BJ (cell line): ENCODE results near the gene TRIP11. TPM values are rescaled to one million over a fixed set of nuclear protein-coding genes. Genes with fewer than 3 reads are reported as not detected.

Source experiments
- CTCF ChIA-PET: fragments of 350-600 bp; formaldehyde crosslinking; extraction: SDS; loops from one replicate; lab custom pipeline; 2021; ENCODE audit warnings: antibody characterized with exemption, inconsistent platforms; lab: Yijun Ruan, JAX
- POLR2A ChIA-PET: fragments of 300-600 bp; sonication (Branson Sonifier 250); formaldehyde crosslinking; extraction: SDS; loops from one replicate; lab custom pipeline; 2021; ENCODE audit warnings: antibody characterized with exemption; lab: Charles Lee
- DNase-seq: peaks from one replicate; pipeline ENCODE4 v3.0.0-alpha.2; 2011; ENCODE audit warnings: low read depth
- H3K27me3 ChIP-seq: 2 replicates; pipeline ENCODE4 v1.6.0; 2011; ENCODE audit warnings: low read length; ENCODE audit not compliant: control insufficient read depth, insufficient read depth
- H3K36me3 ChIP-seq: 2 replicates; pipeline ENCODE4 v1.5.1; 2011; ENCODE audit warnings: low read length; ENCODE audit not compliant: control insufficient read depth, insufficient read depth
- H3K4me3 ChIP-seq: 2 replicates; pipeline ENCODE4 v1.5.1; 2011; ENCODE audit warnings: low read depth, mild to moderate bottlenecking, control low read depth, low read length
- CTCF ChIP-seq: IDR thresholded peaks from 2 replicates; pipeline ENCODE4 v1.5.1; 2011; ENCODE audit warnings: low read depth, mild to moderate bottlenecking, control low read depth, inconsistent platforms, low read length, moderate library complexity; ENCODE audit not compliant: insufficient read depth
- polyA plus RNA-seq: library from polyadenylated mRNA; depleted of rRNA; stranded (reverse); fragments of >200 nt; gene quantifications from 2 replicates; pipeline ENCODE4 v1.2.3, GENCODE V29; 2011

TRIP11 gene
- polyA plus RNA-seq, 1 experiment: 14.7 TPM

GRCh38 chr14:91945751-91946621 lies 93.9 kb downstream of the TRIP11 start:
- ChIA-PET POLR2A (interaction anchor here (1.1 kb wide), 1 partner anchor 18 kb away, joined by 3 read pairs; no protein-coding TSS in a partner anchor), CTCF (interaction anchor here (0.9 to 2.5 kb wide), 5 partner anchors 16 to 160 kb away, joined by 3 to 18 read pairs (median 3); no protein-coding TSS in a partner anchor)
- no peak for DNase-seq
- Histone ChIP-seq H3K36me3 (peaks cover 6% of the 10 kb centered on the region; the same call in 1 of the 2 replicates), H3K4me3 (peak overlapping the region; percentile 80), H3K27me3 (no peaks in the 10 kb centered on the region)
- no peak for TF ChIP-seq CTCF

GRCh38 chr14:91942946-91943345 lies 96.9 kb downstream of the TRIP11 start:
- Histone ChIP-seq H3K27me3 (no peaks in the 10 kb centered on the region), H3K4me3 (no peak overlapping the region), H3K36me3 (peaks cover 14% of the 10 kb centered on the region)
- no peak for DNase-seq
- TF ChIP-seq CTCF: no peak
- POLR2A ChIA-PET: interaction anchor here (0.6 kb wide), 1 partner anchor 19 kb away, joined by 3 read pairs; no protein-coding TSS in a partner anchor
- CTCF ChIA-PET: interaction anchor here (1.4 kb wide), 1 partner anchor 13 kb away, joined by 4 read pairs; no protein-coding TSS in a partner anchor

GRCh38 chr14:91942128-91942527 lies 97.7 kb downstream of the TRIP11 start:
- Histone ChIP-seq H3K36me3 (peaks cover 16% of the 10 kb centered on the region), H3K4me3 (no peak overlapping the region), H3K27me3 (no peaks in the 10 kb centered on the region)
- POLR2A ChIA-PET: no interaction called here
- DNase-seq: no peak
- no peak for TF ChIP-seq CTCF
- CTCF ChIA-PET: interaction anchor here (1.4 kb wide), 1 partner anchor 12 kb away, joined by 4 read pairs; no protein-coding TSS in a partner anchor

- POLR2A ChIA-PET: no interaction called here
- Histone ChIP-seq H3K36me3 (peaks cover 27% of the 10 kb centered on the region), H3K27me3 (no peaks in the 10 kb centered on the region), H3K4me3 (no peak overlapping the region)
- CTCF ChIA-PET: no interaction called here
- no peak for TF ChIP-seq CTCF
- no peak for DNase-seq
These were observed 99.7 kb downstream of the TRIP11 start for GRCh38 chr14:91940209-91940608.

- CTCF ChIA-PET: interaction anchor here (1.2 kb wide), 1 partner anchor 48 kb away, joined by 3 read pairs; no protein-coding TSS in a partner anchor
- Histone ChIP-seq H3K4me3 (no peak overlapping the region), H3K27me3 (no peaks in the 10 kb centered on the region), H3K36me3 (peaks cover 36% of the 10 kb centered on the region)
- no peak for DNase-seq
- TF ChIP-seq CTCF: no peak
- POLR2A ChIA-PET: no interaction called here
These were observed 104.3 kb downstream of the TRIP11 start for GRCh38 chr14:91935586-91935985.
